Neural cell (in vitro differentiated cells): Measurements from ENCODE around the gene AGBL1.

ENCODE experiments used
- EP300 ChIP-seq: fragments of 450-650 bp; conservative IDR thresholded peaks from 2 replicates; pipeline ENCODE4 v1.6.1; 2014; ENCODE audit warnings: antibody characterized with exemption, mild to moderate bottlenecking, moderate library complexity; ENCODE audit not compliant: poor library complexity, severe bottlenecking
- EZH2 ChIP-seq: fragments of 200-600, 300-800 bp; shearing (Covaris generic), sonication (generic); IDR thresholded peaks from 2 replicates; pipeline ENCODE4 v1.6.1; 2014; ENCODE audit warnings: antibody characterized with exemption, low read length, borderline replicate concordance, mild to moderate bottlenecking; ENCODE audit not compliant: insufficient read depth, poor library complexity, severe bottlenecking
- MXI1 ChIP-seq: fragments of 450-650 bp; conservative IDR thresholded peaks from 2 replicates; pipeline ENCODE4 v1.6.1; 2014; ENCODE audit warnings: antibody characterized with exemption, mild to moderate bottlenecking; ENCODE audit not compliant: poor library complexity, severe bottlenecking
- RAD21 ChIP-seq: fragments of 450-650 bp; conservative IDR thresholded peaks from 2 replicates; pipeline ENCODE4 v1.6.1; 2014; ENCODE audit warnings: antibody characterized with exemption, mild to moderate bottlenecking, moderate library complexity
- TF ChIP-seq, protein P1 (sequence below): fragments of 450-650 bp; IDR thresholded peaks from 2 replicates; pipeline ENCODE4 v1.5.1; 2014; ENCODE audit warnings: antibody characterized with exemption, mild to moderate bottlenecking, moderate library complexity; ENCODE audit not compliant: poor library complexity, severe bottlenecking
- TF ChIP-seq, protein P2 (sequence below): IDR thresholded peaks from 2 replicates; pipeline ENCODE4 v1.6.1; 2012; ENCODE audit warnings: borderline replicate concordance

DNA sequence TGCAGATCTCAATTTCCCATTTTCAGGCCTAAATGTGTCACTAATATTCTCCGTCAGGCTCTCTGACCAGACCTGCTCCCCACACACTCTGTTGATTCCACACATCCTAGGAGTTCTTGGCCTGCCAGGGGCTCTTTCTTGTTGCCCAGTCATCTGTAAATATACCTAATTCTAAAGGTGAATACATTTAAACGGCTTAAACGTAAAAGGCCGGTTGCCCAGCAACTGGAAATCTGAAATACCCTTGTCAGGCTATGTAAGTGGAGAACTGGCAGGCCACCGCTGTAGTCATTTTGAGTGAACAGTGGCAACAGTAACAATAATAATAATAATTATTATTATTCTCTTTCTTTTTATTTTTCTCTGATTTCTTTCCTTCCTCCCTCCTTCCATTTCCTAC is 302.7 kb downstream of the AGBL1 start:
- no peak for TF ChIP-seq EP300
- no peak for TF ChIP-seq EZH2
- TF ChIP-seq, protein P1, sequence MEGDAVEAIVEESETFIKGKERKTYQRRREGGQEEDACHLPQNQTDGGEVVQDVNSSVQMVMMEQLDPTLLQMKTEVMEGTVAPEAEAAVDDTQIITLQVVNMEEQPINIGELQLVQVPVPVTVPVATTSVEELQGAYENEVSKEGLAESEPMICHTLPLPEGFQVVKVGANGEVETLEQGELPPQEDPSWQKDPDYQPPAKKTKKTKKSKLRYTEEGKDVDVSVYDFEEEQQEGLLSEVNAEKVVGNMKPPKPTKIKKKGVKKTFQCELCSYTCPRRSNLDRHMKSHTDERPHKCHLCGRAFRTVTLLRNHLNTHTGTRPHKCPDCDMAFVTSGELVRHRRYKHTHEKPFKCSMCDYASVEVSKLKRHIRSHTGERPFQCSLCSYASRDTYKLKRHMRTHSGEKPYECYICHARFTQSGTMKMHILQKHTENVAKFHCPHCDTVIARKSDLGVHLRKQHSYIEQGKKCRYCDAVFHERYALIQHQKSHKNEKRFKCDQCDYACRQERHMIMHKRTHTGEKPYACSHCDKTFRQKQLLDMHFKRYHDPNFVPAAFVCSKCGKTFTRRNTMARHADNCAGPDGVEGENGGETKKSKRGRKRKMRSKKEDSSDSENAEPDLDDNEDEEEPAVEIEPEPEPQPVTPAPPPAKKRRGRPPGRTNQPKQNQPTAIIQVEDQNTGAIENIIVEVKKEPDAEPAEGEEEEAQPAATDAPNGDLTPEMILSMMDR, result no peak
- TF ChIP-seq, protein P2, sequence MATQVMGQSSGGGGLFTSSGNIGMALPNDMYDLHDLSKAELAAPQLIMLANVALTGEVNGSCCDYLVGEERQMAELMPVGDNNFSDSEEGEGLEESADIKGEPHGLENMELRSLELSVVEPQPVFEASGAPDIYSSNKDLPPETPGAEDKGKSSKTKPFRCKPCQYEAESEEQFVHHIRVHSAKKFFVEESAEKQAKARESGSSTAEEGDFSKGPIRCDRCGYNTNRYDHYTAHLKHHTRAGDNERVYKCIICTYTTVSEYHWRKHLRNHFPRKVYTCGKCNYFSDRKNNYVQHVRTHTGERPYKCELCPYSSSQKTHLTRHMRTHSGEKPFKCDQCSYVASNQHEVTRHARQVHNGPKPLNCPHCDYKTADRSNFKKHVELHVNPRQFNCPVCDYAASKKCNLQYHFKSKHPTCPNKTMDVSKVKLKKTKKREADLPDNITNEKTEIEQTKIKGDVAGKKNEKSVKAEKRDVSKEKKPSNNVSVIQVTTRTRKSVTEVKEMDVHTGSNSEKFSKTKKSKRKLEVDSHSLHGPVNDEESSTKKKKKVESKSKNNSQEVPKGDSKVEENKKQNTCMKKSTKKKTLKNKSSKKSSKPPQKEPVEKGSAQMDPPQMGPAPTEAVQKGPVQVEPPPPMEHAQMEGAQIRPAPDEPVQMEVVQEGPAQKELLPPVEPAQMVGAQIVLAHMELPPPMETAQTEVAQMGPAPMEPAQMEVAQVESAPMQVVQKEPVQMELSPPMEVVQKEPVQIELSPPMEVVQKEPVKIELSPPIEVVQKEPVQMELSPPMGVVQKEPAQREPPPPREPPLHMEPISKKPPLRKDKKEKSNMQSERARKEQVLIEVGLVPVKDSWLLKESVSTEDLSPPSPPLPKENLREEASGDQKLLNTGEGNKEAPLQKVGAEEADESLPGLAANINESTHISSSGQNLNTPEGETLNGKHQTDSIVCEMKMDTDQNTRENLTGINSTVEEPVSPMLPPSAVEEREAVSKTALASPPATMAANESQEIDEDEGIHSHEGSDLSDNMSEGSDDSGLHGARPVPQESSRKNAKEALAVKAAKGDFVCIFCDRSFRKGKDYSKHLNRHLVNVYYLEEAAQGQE, result no peak
- TF ChIP-seq RAD21, result no peak
- TF ChIP-seq MXI1, result no peak
